Activated CD4-positive, alpha-beta T cell treated with anti-CD3 and anti-CD28 coated beads, Interleukin-2, amount 50 U/mL, for 16 hours (primary cell): Measurements from ENCODE around the gene RTKN2.
"Not testable (repeated sequence)": the region's sequence is repeated elsewhere in the genome, so short reads cannot be mapped to it uniquely, and the experiment has no call there.

Experiments
- DNase-seq: peaks from one replicate; pipeline ENCODE4 v3.0.0-alpha.2; 2020

RTKN2 gene

GRCh38 chr10:62268399-62269114 lies at the start of gene RTKN2:
TSS of gene RTKN2 (minus strand) at chr10:62268844. CDS start at chr10:62268610, 234 bp downstream.
- peak; percentile 63 for DNase-seq

- DNase-seq, result no peak
These were observed 48.6 kb upstream of the RTKN2 start for GRCh38 chr10:62317257-62317656.

GRCh38 chr10:62309254-62309653 lies 40.6 kb upstream of the RTKN2 start:
- no peak for DNase-seq

GRCh38 chr10:62308101-62308500 lies 39.5 kb upstream of the RTKN2 start:
- no peak for DNase-seq

- no peak for DNase-seq
These were observed 39.0 kb upstream of the RTKN2 start for GRCh38 chr10:62307635-62308034.

- no peak for DNase-seq
These were observed 38.0 kb upstream of the RTKN2 start for GRCh38 chr10:62306663-62307062.

GRCh38 chr10:62305813-62306212 lies 37.2 kb upstream of the RTKN2 start:
- no peak for DNase-seq

- DNase-seq, result no peak
These were observed 35.3 kb upstream of the RTKN2 start for GRCh38 chr10:62303922-62304321.

- no peak for DNase-seq
These were observed 34.1 kb upstream of the RTKN2 start for GRCh38 chr10:62302760-62303159.

GRCh38 chr10:62297857-62298256 lies 29.2 kb upstream of the RTKN2 start:
- no peak for DNase-seq

GRCh38 chr10:62284221-62284620 lies 15.6 kb upstream of the RTKN2 start:
- no peak for DNase-seq

- not testable (repeated sequence) for DNase-seq
These were observed 12.7 kb upstream of the RTKN2 start for GRCh38 chr10:62281348-62281747.

GRCh38 chr10:62280392-62280791 lies 11.7 kb upstream of the RTKN2 start:
- DNase-seq, result not testable (repeated sequence)

GRCh38 chr10:62278441-62278910 lies 9.8 kb upstream of the RTKN2 start:
- no peak for DNase-seq

- DNase-seq, result no peak
These were observed 9.3 kb upstream of the RTKN2 start for GRCh38 chr10:62277971-62278370.

- DNase-seq, result no peak
These were observed 1.4 kb upstream of the RTKN2 start for GRCh38 chr10:62270020-62270419.

GRCh38 chr10:62268027-62268398 lies 631 bp downstream of the RTKN2 start:
- DNase-seq, result no peak

- no peak for DNase-seq
These were observed 2.0 kb downstream of the RTKN2 start for GRCh38 chr10:62266611-62267010.

- no peak for DNase-seq
These were observed 2.5 kb downstream of the RTKN2 start for GRCh38 chr10:62266147-62266546.

GRCh38 chr10:62264702-62265436 lies 3.8 kb downstream of the RTKN2 start:
- peak; percentile 22 for DNase-seq

GRCh38 chr10:62264126-62264525 lies 4.5 kb downstream of the RTKN2 start:
- no peak for DNase-seq

- no peak for DNase-seq
These were observed 7.0 kb downstream of the RTKN2 start for GRCh38 chr10:62261666-62262065.

GRCh38 chr10:62259998-62260397 lies 8.6 kb downstream of the RTKN2 start:
- DNase-seq, result no peak

GRCh38 chr10:62259456-62259855 lies 9.2 kb downstream of the RTKN2 start:
- no peak for DNase-seq
